Rectal smooth muscle tissue (tissue), 1 donor: ENCODE measurements around the gene ZC3H8.
"Not testable (repeated sequence)": the region's sequence is repeated elsewhere in the genome, so short reads cannot be mapped to it uniquely, and the experiment has no call there.

Experiments
- H3K27ac ChIP-seq: one replicate; pipeline ENCODE4 v1.7.0; 2013; ENCODE audit warnings: low read depth, low read length, inconsistent platforms
- H3K27me3 ChIP-seq: one replicate; pipeline ENCODE4 v1.7.0; 2013; ENCODE audit warnings: low read length; ENCODE audit not compliant: control insufficient read depth, insufficient read depth
- H3K36me3 ChIP-seq: one replicate; pipeline ENCODE4 v1.7.0; 2013; ENCODE audit warnings: low read length; ENCODE audit not compliant: control insufficient read depth, insufficient read depth
- H3K4me1 ChIP-seq: one replicate; pipeline ENCODE4 v1.7.0; 2013; ENCODE audit warnings: low read length; ENCODE audit not compliant: control insufficient read depth, insufficient read depth
- H3K4me3 ChIP-seq: one replicate; pipeline ENCODE4 v1.7.0; 2013; ENCODE audit warnings: low read length
- H3K9ac ChIP-seq: one replicate; pipeline ENCODE4 v1.7.0; 2013; ENCODE audit warnings: low read length

The ZC3H8 gene

DNA sequence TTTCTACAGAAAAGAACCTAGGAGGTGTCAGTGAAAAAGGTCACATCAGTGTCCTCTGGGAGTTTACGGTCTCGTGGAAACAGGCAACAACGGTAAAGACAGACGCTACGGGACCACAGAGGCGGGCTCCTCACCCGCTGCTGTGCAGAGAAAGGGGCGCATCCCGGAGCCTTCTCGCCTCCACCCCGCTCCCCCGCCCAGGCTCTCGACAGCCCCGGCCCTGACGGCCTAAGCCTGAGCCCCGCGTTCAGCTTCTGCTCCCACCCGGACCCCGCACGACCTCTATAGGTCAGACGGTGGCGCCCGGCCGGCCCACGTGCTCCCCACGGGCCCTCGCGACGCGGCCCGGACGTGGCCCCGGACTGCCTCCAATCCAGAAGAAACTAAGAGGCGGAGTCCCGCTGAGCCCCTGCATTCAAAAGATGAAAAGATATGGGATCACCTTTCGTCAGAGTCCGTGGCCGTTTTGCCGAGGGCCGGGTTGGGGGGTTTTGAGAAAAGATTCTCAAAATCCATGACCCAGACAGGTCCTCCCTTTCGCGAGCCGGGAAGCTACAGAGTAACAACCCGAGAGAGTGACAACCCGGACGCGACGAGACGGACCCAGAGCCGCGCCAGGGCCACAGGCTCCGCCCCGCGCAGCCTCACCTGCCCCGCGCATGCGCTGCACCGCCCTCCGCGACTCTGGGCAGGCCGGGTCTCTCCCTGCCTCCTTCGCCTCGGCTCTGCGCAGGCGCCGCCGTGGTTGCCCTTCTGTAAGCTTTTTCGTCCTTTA lies at the start of gene ZC3H8:
TSS of gene ZC3H8 (minus strand) at position 577 of the 775 bp plus-strand sequence. CDS start at position 516, 61 bp downstream.
- Histone ChIP-seq H3K9ac (peak within 1 kb of the TSS; percentile 6), H3K27me3 (no peaks in the 10 kb centered on the region), H3K4me3 (peak within 1 kb of the TSS; percentile 65), H3K27ac (peak within 1 kb of the TSS; percentile 75), H3K4me1 (no peaks in the 10 kb centered on the region), H3K36me3 (no peaks in the 10 kb centered on the region)

- Histone ChIP-seq H3K9ac (no peak overlapping the region), H3K4me1 (no peaks in the 10 kb centered on the region), H3K27ac (no peak overlapping the region), H3K36me3 (peaks cover 2% of the 10 kb centered on the region), H3K27me3 (no peaks in the 10 kb centered on the region), H3K4me3 (no peak overlapping the region)
Observed at GRCh38 chr2:112304298-112304941, 49.6 kb upstream of the ZC3H8 start.

DNA sequence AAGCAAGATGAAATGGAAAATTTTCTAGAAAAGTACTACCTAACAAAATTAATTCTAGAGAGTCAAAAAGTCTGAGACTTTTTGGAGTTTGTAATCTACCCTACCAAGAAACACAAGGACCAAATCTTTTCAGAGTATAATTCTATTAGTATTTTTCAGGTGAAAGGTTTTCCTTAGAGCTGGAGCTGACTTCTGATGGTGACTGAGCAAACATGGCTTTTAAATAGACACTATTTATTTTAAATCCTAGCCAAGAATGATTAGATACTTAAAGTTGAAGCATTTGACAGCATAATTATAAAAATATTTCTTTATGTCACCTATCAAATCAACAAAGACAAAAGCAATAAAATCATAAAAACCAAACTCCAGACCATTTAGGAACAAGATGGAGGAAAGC lies 47.1 kb upstream of the ZC3H8 start:
- Histone ChIP-seq H3K4me1 (no peaks in the 10 kb centered on the region), H3K36me3 (peaks cover 2% of the 10 kb centered on the region), H3K27me3 (no peaks in the 10 kb centered on the region)

GRCh38 chr2:112301171-112301584 lies 46.3 kb upstream of the ZC3H8 start:
- no peak overlapping the region for H3K9ac ChIP-seq
- H3K4me1 ChIP-seq = no peaks in the 10 kb centered on the region
- no peaks in the 10 kb centered on the region for H3K27me3 ChIP-seq
- H3K36me3 ChIP-seq = peaks cover 2% of the 10 kb centered on the region
- no peak overlapping the region for H3K27ac ChIP-seq
- no peak overlapping the region for H3K4me3 ChIP-seq

More for the DNA sequence above, 47.1 kb upstream of the ZC3H8 start:
- Histone ChIP-seq H3K27ac (no peak overlapping the region), H3K9ac (no peak overlapping the region), H3K4me3 (no peak overlapping the region)

- H3K27ac ChIP-seq = no peak overlapping the region
- no peak overlapping the region for H3K4me3 ChIP-seq
- H3K36me3 ChIP-seq = no peaks in the 10 kb centered on the region
- no peaks in the 10 kb centered on the region for H3K4me1 ChIP-seq
- H3K27me3 ChIP-seq = no peaks in the 10 kb centered on the region
- H3K9ac ChIP-seq = no peak overlapping the region
Observed at GRCh38 chr2:112296407-112296806, 41.6 kb upstream of the ZC3H8 start.

- H3K4me3 ChIP-seq = no peak overlapping the region
- H3K27me3 ChIP-seq = no peaks in the 10 kb centered on the region
- H3K9ac ChIP-seq = no peak overlapping the region
- no peaks in the 10 kb centered on the region for H3K36me3 ChIP-seq
- no peak overlapping the region for H3K27ac ChIP-seq
- no peaks in the 10 kb centered on the region for H3K4me1 ChIP-seq
Observed at GRCh38 chr2:112295407-112296078, 40.7 kb upstream of the ZC3H8 start.

DNA sequence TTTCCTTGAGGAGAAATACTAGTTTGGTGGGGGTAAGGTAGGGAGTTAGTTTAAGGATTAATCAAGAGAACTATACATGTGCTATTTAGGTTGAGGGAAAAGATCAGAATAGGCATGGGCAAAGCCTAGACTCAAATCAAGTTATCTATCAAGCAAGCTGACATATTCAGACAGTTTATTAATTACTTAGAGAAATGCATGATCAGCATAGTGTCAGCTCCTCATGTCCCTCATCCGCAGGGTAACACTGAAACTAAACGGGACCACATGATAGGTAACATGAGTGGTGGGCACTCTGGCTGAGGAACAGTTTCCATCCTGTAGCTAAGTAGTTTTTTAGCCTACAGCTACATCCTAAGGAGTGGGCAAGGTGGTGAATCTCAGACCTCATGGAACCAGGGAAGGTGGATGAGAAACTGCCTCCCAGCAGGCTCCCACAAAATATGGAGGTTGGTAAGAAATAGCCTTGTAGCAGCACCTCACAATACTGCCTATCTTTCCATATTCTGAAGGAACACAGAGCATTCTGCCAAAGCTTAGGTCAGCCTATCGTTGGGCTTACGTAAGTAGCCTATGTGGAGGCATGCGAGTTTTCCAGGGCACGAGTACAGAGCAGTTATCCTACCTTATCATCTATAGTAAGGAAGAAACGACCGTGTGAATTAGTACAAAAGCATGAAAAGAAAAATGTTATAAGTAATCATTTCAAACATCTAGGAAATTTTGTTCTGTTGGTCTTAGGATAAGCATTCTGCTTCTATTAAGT lies 39.0 kb upstream of the ZC3H8 start:
- H3K27me3 ChIP-seq = no peaks in the 10 kb centered on the region
- no peaks in the 10 kb centered on the region for H3K36me3 ChIP-seq
- no peaks in the 10 kb centered on the region for H3K4me1 ChIP-seq
- no peak overlapping the region for H3K4me3 ChIP-seq
- no peak overlapping the region for H3K9ac ChIP-seq
- H3K27ac ChIP-seq = no peak overlapping the region

DNA sequence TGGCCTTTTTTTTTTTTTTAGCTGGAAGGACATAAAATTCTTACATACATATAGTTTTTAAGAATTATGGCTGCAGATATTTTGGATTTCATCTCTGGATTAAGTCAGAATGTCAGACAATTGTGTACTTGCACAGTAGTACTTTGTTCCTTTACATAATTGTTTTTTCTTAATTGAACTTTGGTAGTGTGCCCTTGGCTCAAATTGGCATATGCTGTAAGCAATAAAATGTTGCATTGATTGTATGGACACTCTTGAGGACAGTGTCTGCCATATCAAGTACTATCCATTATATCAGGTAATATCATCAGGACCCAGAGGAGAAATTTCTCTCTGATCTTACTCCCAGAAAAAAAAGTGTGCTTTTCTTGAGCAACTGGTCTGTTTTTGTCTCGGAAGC lies 35.8 kb upstream of the ZC3H8 start:
- Histone ChIP-seq H3K27ac (no peak overlapping the region), H3K27me3 (no peaks in the 10 kb centered on the region)

GRCh38 chr2:112290088-112290487 lies 35.2 kb upstream of the ZC3H8 start:
- no peak overlapping the region for H3K4me3 ChIP-seq
- H3K9ac ChIP-seq = no peak overlapping the region

More for the DNA sequence above, 35.8 kb upstream of the ZC3H8 start:
- H3K4me1 ChIP-seq = no peaks in the 10 kb centered on the region
- no peak overlapping the region for H3K9ac ChIP-seq
- no peak overlapping the region for H3K4me3 ChIP-seq
- H3K36me3 ChIP-seq = no peaks in the 10 kb centered on the region

DNA sequence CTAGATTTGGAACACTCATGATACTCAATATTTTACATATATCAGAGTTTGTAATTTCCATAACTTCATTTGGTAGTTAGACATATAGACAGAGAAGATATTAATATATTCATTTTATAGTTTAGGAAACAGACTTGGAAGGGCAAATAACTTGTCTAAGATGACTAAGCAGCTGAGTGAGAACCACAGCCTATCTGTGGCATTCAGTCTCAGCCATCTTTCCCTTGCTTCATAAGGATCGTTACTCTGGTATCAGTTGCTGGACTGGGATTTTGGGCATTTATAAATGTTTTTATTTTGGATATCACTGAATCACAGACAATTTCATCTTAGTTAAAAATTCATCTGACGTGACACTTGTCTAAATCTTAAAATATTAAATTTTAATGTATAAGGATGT lies 28.7 kb upstream of the ZC3H8 start:
- not testable (repeated sequence) for H3K4me1 ChIP-seq, H3K9ac ChIP-seq, H3K27ac ChIP-seq, H3K27me3 ChIP-seq, H3K4me3 ChIP-seq, H3K36me3 ChIP-seq

More at GRCh38 chr2:112290088-112290487, 35.2 kb upstream of the ZC3H8 start:
- Histone ChIP-seq H3K27ac (no peak overlapping the region), H3K27me3 (no peaks in the 10 kb centered on the region), H3K36me3 (no peaks in the 10 kb centered on the region), H3K4me1 (no peaks in the 10 kb centered on the region)

DNA sequence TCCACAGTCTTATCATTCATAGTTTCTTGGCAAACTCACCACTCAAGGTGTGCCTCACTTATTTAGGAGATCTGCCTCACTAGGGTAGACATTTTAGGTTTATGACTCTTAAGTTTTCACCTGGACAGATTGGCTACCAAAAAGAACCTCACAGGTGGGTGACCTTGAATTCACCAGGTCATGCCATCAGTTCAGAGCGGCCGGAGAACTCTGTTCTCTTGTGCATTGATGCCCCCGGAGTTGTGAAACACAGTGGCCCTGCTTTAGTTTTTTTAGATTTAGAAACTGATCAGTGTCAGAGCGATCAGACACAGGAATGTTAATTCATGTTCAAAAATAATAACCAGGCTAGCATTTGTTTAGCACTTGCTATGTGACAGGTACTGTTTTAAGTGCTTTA lies 27.2 kb upstream of the ZC3H8 start:
- H3K27me3 ChIP-seq, H3K9ac ChIP-seq, H3K4me3 ChIP-seq, H3K36me3 ChIP-seq, H3K27ac ChIP-seq, H3K4me1 ChIP-seq: not testable (repeated sequence)

DNA sequence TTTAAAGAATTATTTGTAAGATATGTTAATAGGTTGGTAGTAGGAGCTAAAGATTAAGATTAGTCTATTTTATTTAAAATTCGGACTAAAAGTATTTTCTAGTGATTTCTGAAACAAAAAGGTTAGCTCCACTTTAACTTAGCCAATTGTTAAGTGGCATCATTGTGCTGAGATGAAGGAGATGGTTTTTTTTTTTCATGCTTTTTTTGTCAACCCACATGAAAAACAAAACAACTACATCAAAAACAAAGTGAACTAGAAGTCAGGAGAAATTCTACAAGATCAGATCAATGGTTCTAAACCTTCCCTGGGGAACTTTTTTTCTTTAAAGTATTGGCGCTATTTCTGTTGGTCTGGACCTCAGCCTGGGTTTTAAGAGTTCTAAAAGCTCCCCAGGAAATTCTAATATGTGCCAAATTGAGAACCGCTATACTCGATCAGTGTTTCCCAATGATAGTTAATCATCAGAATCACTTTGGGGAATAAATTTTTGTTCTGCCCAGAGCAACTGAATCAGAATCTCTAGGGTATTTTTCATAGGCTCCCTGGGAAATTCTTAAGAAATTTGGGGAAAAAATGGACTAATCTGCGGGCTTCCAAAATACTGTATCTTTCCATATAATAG lies 22.9 kb upstream of the ZC3H8 start:
- H3K27ac ChIP-seq = no peak overlapping the region
- H3K4me1 ChIP-seq = no peaks in the 10 kb centered on the region
- no peaks in the 10 kb centered on the region for H3K36me3 ChIP-seq
- no peak overlapping the region for H3K4me3 ChIP-seq
- H3K9ac ChIP-seq = no peak overlapping the region
- no peaks in the 10 kb centered on the region for H3K27me3 ChIP-seq
